H1 (cell line): Measurements from ENCODE around the gene KLHL9. TPM values are rescaled to one million over a fixed set of nuclear protein-coding genes. Genes with fewer than 3 reads are reported as not detected.

Experiments
- CTCF ChIA-PET: fragments of 300-600 bp; sonication (Branson Sonifier 250); formaldehyde crosslinking; loops from one replicate; lab custom pipeline; 2021; ENCODE audit not compliant: partially characterized antibody; lab: Charles Lee
- POLR2A ChIA-PET: fragments of 300-600 bp; sonication (Branson Sonifier 250); formaldehyde crosslinking; loops from one replicate; lab custom pipeline; 2021; ENCODE audit warnings: inconsistent platforms; ENCODE audit not compliant: partially characterized antibody; lab: Charles Lee
- DNase-seq, 2 experiments: peaks; one replicate each; pipeline versions ENCODE4 v3.0.0 to v3.0.0-alpha.2; 2010 to 2022; ENCODE audit warnings: low spot score in 2 of 2, low read depth in 1 of 2, mixed read lengths in 1 of 2
- FAIRE-seq: peaks from 2 replicates; lab custom pipeline; 2011; peaks lifted over from hg19 to GRCh38; lab: Jason Lieb, UNC
- H2AFZ ChIP-seq: 2 replicates; pipeline ENCODE4 v1.8.1; 2012; ENCODE audit warnings: low read length, inconsistent platforms
- H2AK5ac ChIP-seq: 2 replicates; pipeline ENCODE4 v1.6.1; 2013; ENCODE audit warnings: low read depth, low read length
- H2BK120ac ChIP-seq: replicated peaks from 2 replicates; pipeline ENCODE3; 2013; ENCODE audit warnings: low read depth, low read length, inconsistent platforms
- H2BK12ac ChIP-seq: 2 replicates; pipeline ENCODE4 v1.6.1; 2013; ENCODE audit warnings: low read depth, low read length
- H2BK15ac ChIP-seq: 2 replicates; pipeline ENCODE4 v1.6.1; 2013; ENCODE audit warnings: low read length
- H2BK20ac ChIP-seq: 2 replicates; pipeline ENCODE4 v1.6.1; 2013; ENCODE audit warnings: low read length
- H2BK5ac ChIP-seq: 2 replicates; pipeline ENCODE4 v1.6.1; 2013; ENCODE audit warnings: low read depth, low read length
- H3K14ac ChIP-seq: 2 replicates; pipeline ENCODE4 v1.6.1; 2013; ENCODE audit warnings: inconsistent platforms; ENCODE audit not compliant: insufficient read length
- H3K18ac ChIP-seq: 2 replicates; pipeline ENCODE4 v1.6.1; 2013; ENCODE audit warnings: low read length; ENCODE audit errors: extremely low read depth
- H3K23ac ChIP-seq: 2 replicates; pipeline ENCODE4 v1.6.1; 2013; ENCODE audit warnings: inconsistent platforms; ENCODE audit not compliant: insufficient read length
- H3K23me2 ChIP-seq: 2 replicates; pipeline ENCODE4 v1.6.1; 2013; ENCODE audit warnings: low read depth, low read length
- H3K27ac ChIP-seq: 2 replicates; pipeline ENCODE4 v1.6.1; 2011; ENCODE audit warnings: low read depth, low read length, inconsistent platforms
- H3K27me3 ChIP-seq, 4 experiments: replicated peaks in 1 of 4; 1 replicate in 1 of 4; 2 replicates in 3 of 4; pipeline versions ENCODE4 v1.6.1 to v1.8.1; 2011 to 2013; ENCODE audit warnings: low read length in 3 of 4, mild to moderate bottlenecking in 3 of 4, inconsistent platforms in 2 of 4, mixed read lengths in 2 of 4, moderate library complexity in 1 of 4; ENCODE audit not compliant: control insufficient read depth in 3 of 4, insufficient read depth in 3 of 4; ENCODE audit errors: extremely low read depth in 1 of 4
- H3K36me3 ChIP-seq, 4 experiments: 2 replicates each; pipeline versions ENCODE4 v1.6.1 to v1.8.1; 2011 to 2013; ENCODE audit warnings: mild to moderate bottlenecking in 4 of 4, low read length in 3 of 4, moderate library complexity in 2 of 4, control low read depth in 1 of 4, inconsistent platforms in 1 of 4; ENCODE audit not compliant: insufficient read depth in 4 of 4, control insufficient read depth in 2 of 4
- H3K4ac ChIP-seq: replicated peaks from 2 replicates; pipeline ENCODE3; 2013; ENCODE audit warnings: low read length, low read depth, mixed read lengths, inconsistent platforms; ENCODE audit not compliant: insufficient read length
- H3K4me1 ChIP-seq, 4 experiments: replicated peaks in 1 of 4; 1 replicate in 1 of 4; 2 replicates in 3 of 4; pipeline versions ENCODE4 v1.6.1 to v1.8.1; 2011 to 2013; ENCODE audit warnings: low read length in 3 of 4, inconsistent platforms in 2 of 4, mixed read lengths in 1 of 4; ENCODE audit not compliant: insufficient read depth in 4 of 4, control insufficient read depth in 3 of 4
- H3K4me2 ChIP-seq, 2 experiments: 2 replicates each; pipeline versions ENCODE4 v1.6.1 to v1.8.1; 2011 to 2013; ENCODE audit warnings: low read depth in 2 of 2, low read length in 2 of 2, control low read depth in 1 of 2, inconsistent platforms in 1 of 2, mild to moderate bottlenecking in 1 of 2; ENCODE audit not compliant: insufficient read depth in 1 of 2
- H3K4me3 ChIP-seq, 4 experiments: fragments of 200-600, 300-600 bp in 1 of 4; sonication (generic), shearing (Covaris generic), sonication (Bioruptor Twin) in 1 of 4; 2 replicates each; pipeline versions ENCODE4 v1.5.1 to v1.8.1; 2011 to 2016; ENCODE audit warnings: low read length in 4 of 4, low read depth in 3 of 4, control low read depth in 2 of 4, inconsistent platforms in 2 of 4, mild to moderate bottlenecking in 2 of 4, mixed read lengths in 1 of 4, moderate library complexity in 1 of 4; ENCODE audit not compliant: insufficient read depth in 2 of 4; ENCODE audit errors: extremely low read depth in 1 of 4
- H3K56ac ChIP-seq: replicated peaks from 2 replicates; pipeline ENCODE3; 2013; ENCODE audit warnings: low read depth, mild to moderate bottlenecking, mixed read lengths, low read length, inconsistent platforms; ENCODE audit not compliant: insufficient read length
- H3K79me1 ChIP-seq: 2 replicates; pipeline ENCODE4 v1.6.1; 2013; ENCODE audit warnings: low read depth, low read length, control low read depth
- H3K79me2 ChIP-seq, 2 experiments: 2 replicates each; pipeline versions ENCODE4 v1.6.1 to v1.8.1; 2012 to 2013; ENCODE audit warnings: low read length in 2 of 2, mild to moderate bottlenecking in 2 of 2, inconsistent platforms in 1 of 2; ENCODE audit not compliant: insufficient read depth in 2 of 2, control insufficient read depth in 1 of 2
- H3K9ac ChIP-seq, 4 experiments: replicated peaks in 1 of 4; 1 replicate in 1 of 4; 2 replicates in 3 of 4; pipeline versions ENCODE4 v1.6.1 to v1.8.1; 2011 to 2013; ENCODE audit warnings: low read depth in 3 of 4, low read length in 3 of 4, control low read depth in 2 of 4, mild to moderate bottlenecking in 2 of 4, moderate library complexity in 2 of 4, inconsistent platforms in 1 of 4; ENCODE audit errors: extremely low read depth in 1 of 4
- H3K9me3 ChIP-seq, 2 experiments: 2 replicates each; pipeline versions ENCODE4 v1.6.1 to v1.8.1; 2012 to 2013; ENCODE audit warnings: mild to moderate bottlenecking in 2 of 2, moderate library complexity in 2 of 2, control low read depth in 1 of 2, inconsistent platforms in 1 of 2, low read depth in 1 of 2, low read length in 1 of 2, mixed read lengths in 1 of 2; ENCODE audit not compliant: insufficient read depth in 2 of 2
- H4K20me1 ChIP-seq, 2 experiments: replicated peaks in 1 of 2; 2 replicates each; pipeline versions ENCODE3 to v1.8.1; 2011 to 2013; ENCODE audit warnings: inconsistent platforms in 2 of 2, low read length in 2 of 2, mild to moderate bottlenecking in 1 of 2; ENCODE audit not compliant: insufficient read depth in 2 of 2, control insufficient read depth in 1 of 2
- H4K5ac ChIP-seq: 2 replicates; pipeline ENCODE4 v1.6.1; 2013; ENCODE audit warnings: low read length, low read depth, mixed read lengths, inconsistent platforms; ENCODE audit not compliant: insufficient read length
- H4K8ac ChIP-seq: 2 replicates; pipeline ENCODE4 v1.8.0; 2013; ENCODE audit warnings: mild to moderate bottlenecking, moderate library complexity, low read length, inconsistent platforms; ENCODE audit not compliant: insufficient read depth; ENCODE audit errors: extremely low read depth
- H4K91ac ChIP-seq: replicated peaks from 2 replicates; pipeline ENCODE3; 2013; ENCODE audit warnings: low read length, mixed read lengths, inconsistent platforms; ENCODE audit not compliant: insufficient read length
- BRCA1 ChIP-seq: IDR thresholded peaks from 2 replicates; pipeline ENCODE4 v1.6.1; 2012; ENCODE audit warnings: low read depth, low read length, improper control_type of control experiment
- CBX8 ChIP-seq: fragments of 300-800, 300-1000 bp; sonication (generic); IDR thresholded peaks from 2 replicates; pipeline ENCODE4 v1.7.1; 2016; ENCODE audit warnings: low read depth, low read length, borderline replicate concordance
- GTF2F1 ChIP-seq: IDR thresholded peaks from 2 replicates; pipeline ENCODE4 v1.6.1; 2012; ENCODE audit warnings: low read depth, low read length, improper control_type of control experiment, borderline replicate concordance
- JUND ChIP-seq: IDR thresholded peaks from 2 replicates; pipeline ENCODE4 v1.6.1; 2011; ENCODE audit warnings: mild to moderate bottlenecking, improper control_type of control experiment, low read length
- SP1 ChIP-seq: IDR thresholded peaks from 2 replicates; pipeline ENCODE4 v1.6.1; 2011; ENCODE audit warnings: low read depth, low read length
- WGBS, 2 experiments: shearing (Covaris generic) in 1 of 2; methylation state at CpG; one replicate each; pipeline versions ENCODE4 v1.1.6 to v1.1.7; 2013 to 2015; ENCODE audit warnings: low lambda C conversion rate in 2 of 2, mixed read lengths in 2 of 2, inconsistent platforms in 1 of 2, low coverage in 1 of 2, missing lambda C conversion rate in 1 of 2; ENCODE audit not compliant: insufficient replicate concordance in 2 of 2, insufficient coverage in 1 of 2, insufficient read length in 1 of 2; ENCODE audit errors: extremely low coverage in 1 of 2, missing lambda C conversion rate in 1 of 2; 5-methylcytosine and 5-hydroxymethylcytosine counted together
- polyA plus RNA-seq, 7 experiments: library from polyadenylated mRNA; depleted of rRNA in 3 of 7; stranded (reverse) in 5 of 7; unstranded in 2 of 7; fragments of >200 nt in 5 of 7; fragments of 200-250 nt in 2 of 7; gene quantifications; 1 replicate in 5 of 7; 2 replicates in 1 of 7; 4 replicates in 1 of 7; pipeline versions ENCODE4 v1.2.1 to v1.2.3, GENCODE V29; 2011 to 2013; ENCODE audit warnings: missing spikeins in 2 of 7, mixed read lengths in 2 of 7
- total RNA-seq: library from RNA; stranded (reverse); fragmentation: NEBNext Ultra II Directional; extraction: Animal tissue kit (Norgen Biotek cat#: 25700); gene quantifications from 2 replicates; pipeline ENCODE4 v1.2.1, GENCODE V29; 2021
- TF ChIP-seq, protein P1 (sequence below), 3 experiments: IDR thresholded peaks; 1 replicate in 2 of 3; 2 replicates in 1 of 3; pipeline versions ENCODE4 v1.5.1 to v1.6.1; 2011; ENCODE audit warnings: low read length in 3 of 3, mild to moderate bottlenecking in 3 of 3, inconsistent platforms in 2 of 3, low read depth in 1 of 3, moderate library complexity in 1 of 3; ENCODE audit not compliant: insufficient read depth in 1 of 3; ENCODE audit errors: control extremely low read depth in 1 of 3
- TF ChIP-seq, protein P2 (sequence below): IDR thresholded peaks from 2 replicates; pipeline ENCODE4 v1.6.1; 2011; ENCODE audit warnings: low read depth, mild to moderate bottlenecking, low read length; ENCODE audit not compliant: insufficient read depth

KLHL9 gene
- total and polyA plus RNA-seq, 2 of the 8 experiments (the other 6 are each of a cell fraction or from before 2014, with no cell fraction given): 4.9 to 15.7 TPM

DNA sequence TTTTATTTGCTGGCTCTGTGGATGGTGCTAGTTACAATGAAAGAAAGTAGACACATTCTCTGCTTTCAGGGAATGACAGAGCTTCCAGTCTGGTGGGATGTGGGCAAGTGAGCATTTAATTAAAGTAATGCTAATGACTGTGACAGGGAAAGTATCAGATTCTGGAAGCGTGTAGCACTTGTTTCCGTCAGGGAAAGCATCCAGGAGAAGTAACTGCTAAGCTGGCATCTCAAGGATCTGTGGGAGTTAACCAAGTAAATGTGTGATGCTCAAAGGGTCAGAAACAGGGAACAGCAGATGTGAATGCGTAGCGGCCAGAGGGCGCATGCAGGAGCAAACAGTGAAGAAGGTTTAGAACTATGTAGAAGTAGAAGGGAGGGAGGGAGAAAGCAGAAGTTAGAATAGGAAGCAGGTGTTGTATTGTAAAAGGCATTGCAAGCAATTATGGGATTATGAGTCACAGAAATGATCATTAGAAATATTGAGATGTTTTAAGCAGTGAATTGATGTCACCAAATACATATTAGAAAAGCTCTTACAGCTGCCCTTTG is 12.2 kb downstream of the KLHL9 start:
- Histone ChIP-seq H2BK5ac (no peak overlapping the region), H3K18ac (no peak overlapping the region), H3K79me2 (no peaks in the 10 kb centered on the region), H2BK120ac (no peak overlapping the region), H3K4me3 (no peak overlapping the region), H4K8ac (no peak overlapping the region), H3K9ac (no peak overlapping the region), H2BK15ac (no peak overlapping the region), H3K27ac (no peak overlapping the region), H3K9me3 (no peaks in the 10 kb centered on the region), H4K91ac (no peak overlapping the region), H3K79me1 (no peaks in the 10 kb centered on the region), H3K23me2 (no peaks in the 10 kb centered on the region; the same call in 1 of the 2 replicates), H4K20me1 (no peaks in the 10 kb centered on the region), H3K4me2 (no peak overlapping the region), H3K36me3 (peaks cover 0 to 2% (median 0%) of the 10 kb centered on the region in 4 experiments; a peak in 1 of 8 replicates), H2AK5ac (no peak overlapping the region), H3K14ac (no peak overlapping the region), H3K4me1 (no peaks in the 10 kb centered on the region), H3K56ac (no peak overlapping the region), H3K27me3 (no peaks in the 10 kb centered on the region), H3K23ac (no peak overlapping the region), H3K4ac (no peak overlapping the region), H2BK20ac (no peak overlapping the region), H2AFZ (no peak overlapping the region), H2BK12ac (no peak overlapping the region), H4K5ac (no peak overlapping the region)
- ChIA-PET POLR2A (no interaction called here), CTCF (interaction anchor here (0.7 to 4.8 kb wide), 23 partner anchors 8 to 466 kb away, joined by 3 to 25 read pairs (median 5); partner anchors contain the start of gene KLHL9)
- 93% methylated on average over 5 of the region's 5 CpGs; no CpG with 5 or more reads in 1 of the 2 experiments for WGBS, 2 experiments
- FAIRE-seq (no peak), DNase-seq (no peak)
- TF ChIP-seq, protein P1, sequence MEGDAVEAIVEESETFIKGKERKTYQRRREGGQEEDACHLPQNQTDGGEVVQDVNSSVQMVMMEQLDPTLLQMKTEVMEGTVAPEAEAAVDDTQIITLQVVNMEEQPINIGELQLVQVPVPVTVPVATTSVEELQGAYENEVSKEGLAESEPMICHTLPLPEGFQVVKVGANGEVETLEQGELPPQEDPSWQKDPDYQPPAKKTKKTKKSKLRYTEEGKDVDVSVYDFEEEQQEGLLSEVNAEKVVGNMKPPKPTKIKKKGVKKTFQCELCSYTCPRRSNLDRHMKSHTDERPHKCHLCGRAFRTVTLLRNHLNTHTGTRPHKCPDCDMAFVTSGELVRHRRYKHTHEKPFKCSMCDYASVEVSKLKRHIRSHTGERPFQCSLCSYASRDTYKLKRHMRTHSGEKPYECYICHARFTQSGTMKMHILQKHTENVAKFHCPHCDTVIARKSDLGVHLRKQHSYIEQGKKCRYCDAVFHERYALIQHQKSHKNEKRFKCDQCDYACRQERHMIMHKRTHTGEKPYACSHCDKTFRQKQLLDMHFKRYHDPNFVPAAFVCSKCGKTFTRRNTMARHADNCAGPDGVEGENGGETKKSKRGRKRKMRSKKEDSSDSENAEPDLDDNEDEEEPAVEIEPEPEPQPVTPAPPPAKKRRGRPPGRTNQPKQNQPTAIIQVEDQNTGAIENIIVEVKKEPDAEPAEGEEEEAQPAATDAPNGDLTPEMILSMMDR (IDR thresholded peaks at IDR 0.05; ENCODE audit: control extremely low read depth in 1 of 3, insufficient read depth in 1 of 3, low read depth in 1 of 3, low read length in 3 of 3): no peak
- TF ChIP-seq GTF2F1 (no peak), SP1 (no peak), JUND (no peak), BRCA1 (no peak), CBX8 (no peak)
- TF ChIP-seq, protein P2, sequence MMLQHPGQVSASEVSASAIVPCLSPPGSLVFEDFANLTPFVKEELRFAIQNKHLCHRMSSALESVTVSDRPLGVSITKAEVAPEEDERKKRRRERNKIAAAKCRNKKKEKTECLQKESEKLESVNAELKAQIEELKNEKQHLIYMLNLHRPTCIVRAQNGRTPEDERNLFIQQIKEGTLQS: no peak
